Activated gamma-delta T cell treated with anti-CD3 and anti-CD28 coated beads, Interleukin-2, amount 50 U/mL, for 16 hours (primary cell): ENCODE data around the gene MDM1.

Source experiments
- DNase-seq: peaks from one replicate; pipeline ENCODE4 v3.0.0-alpha.2; 2020; ENCODE audit warnings: low read depth

The MDM1 gene

DNA sequence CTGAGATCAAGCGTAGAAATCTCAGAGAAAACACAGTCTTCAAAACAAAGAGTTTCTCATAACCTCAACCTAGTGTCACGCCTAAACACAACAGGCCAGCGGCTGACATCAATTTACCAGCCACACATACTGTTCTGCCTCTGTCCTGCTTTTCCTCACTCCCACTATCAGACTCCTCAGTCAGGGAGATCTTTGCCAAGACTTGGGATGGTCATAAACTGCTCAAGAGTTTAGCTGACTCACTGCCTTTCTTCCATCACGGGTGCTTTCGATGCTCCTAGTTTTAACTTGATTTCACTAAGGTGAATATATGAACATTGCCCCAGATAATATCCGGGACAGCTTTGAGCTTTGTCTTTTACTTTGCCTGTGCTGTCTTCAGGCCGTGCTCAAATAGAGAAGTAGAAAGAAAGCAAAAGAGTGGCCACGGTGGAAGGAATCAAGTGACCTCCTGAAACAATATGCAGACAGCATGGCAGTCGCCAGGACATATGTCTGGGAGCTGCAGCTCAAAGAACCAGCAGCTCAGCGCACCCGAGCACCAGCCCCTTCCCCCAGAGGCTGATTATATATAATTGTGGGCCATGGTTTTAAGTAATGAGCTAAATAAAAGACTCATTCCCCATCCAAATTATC, 12.1 kb downstream of the MDM1 start:
- no peak for DNase-seq

DNA sequence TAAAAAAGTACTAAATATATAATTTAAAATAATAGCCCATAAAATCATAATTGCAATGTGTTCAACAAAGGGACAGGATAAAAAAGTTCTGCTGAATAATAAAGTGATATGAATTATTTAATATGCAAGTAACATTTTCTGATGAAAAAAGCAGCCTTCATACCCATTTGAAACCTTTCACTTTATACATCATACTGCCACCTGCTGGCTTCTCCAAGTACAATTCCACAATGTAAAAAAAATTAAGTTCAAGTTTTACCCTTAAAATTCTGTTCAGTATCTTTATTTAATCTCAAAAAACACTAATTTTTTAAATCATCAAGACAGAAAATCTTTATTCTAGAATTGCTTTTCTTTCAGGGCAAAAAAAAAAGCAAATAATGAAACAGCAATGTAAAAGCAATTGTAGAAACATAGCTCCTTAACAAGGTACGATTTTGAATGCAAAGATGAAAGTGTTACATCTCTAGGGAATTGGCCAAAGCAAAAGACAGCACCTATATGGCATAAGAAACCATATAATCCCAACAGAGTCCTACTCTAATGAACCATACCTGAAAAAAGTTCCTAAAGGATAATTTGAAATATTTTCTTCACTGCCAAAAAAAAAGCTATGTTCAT, 15.0 kb downstream of the MDM1 start:
- DNase-seq = peak; percentile 40

DNA sequence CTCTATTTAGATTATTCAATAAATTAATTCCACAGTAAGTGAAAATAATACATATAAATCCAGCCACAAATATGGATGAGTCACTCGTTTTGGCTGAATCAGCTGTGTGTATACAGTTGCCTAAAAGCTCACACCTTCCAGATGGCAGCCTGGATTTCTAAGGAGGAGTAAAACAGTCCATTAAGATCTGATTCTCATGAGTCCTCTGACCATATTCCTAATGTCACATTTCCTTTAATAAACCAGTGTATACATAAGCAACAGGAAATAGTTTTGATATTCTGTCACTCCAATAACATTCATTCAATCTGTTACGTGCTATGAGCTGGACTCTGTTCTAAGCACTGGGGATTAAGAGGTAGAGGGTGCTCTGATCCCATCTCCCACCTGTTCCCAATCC, 21.8 kb downstream of the MDM1 start:
- DNase-seq = no peak

DNA sequence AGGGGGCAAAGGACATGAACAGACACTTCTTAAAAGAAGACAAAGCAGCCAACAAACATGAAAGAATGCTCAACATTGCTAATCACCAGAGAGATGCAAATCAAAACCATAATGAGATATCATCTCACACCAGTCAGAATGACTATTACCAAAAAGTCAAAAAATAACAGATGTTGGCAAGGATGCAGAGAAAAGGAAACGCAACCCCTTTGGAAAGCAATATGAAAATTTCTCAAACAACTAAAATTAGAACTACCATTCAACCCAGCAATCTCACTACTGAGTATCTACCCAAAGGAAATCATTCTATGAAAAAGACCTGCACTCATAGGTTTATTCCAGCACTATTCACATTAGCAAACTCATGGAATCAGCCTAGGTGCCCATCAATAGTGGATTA, 25.6 kb downstream of the MDM1 start:
- no peak for DNase-seq

DNA sequence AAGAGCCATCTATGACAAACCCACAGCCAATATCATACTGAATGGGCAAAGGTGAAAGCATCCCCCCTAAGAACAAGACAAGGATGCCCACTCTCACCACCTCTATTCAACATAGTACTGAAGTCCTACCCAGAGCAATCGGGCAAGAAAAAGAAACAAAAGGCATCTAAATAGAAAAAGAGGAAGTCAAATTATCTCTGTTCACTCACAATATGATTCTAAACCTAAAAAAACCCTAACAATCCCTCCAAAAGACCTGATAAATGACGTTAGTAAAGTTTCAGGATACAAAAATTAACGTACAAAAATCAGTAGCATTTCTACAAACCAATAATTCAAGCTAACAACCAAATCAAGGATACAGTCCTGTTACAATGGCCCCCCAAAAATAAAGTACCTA, 26.9 kb downstream of the MDM1 start:
- no peak for DNase-seq

DNA sequence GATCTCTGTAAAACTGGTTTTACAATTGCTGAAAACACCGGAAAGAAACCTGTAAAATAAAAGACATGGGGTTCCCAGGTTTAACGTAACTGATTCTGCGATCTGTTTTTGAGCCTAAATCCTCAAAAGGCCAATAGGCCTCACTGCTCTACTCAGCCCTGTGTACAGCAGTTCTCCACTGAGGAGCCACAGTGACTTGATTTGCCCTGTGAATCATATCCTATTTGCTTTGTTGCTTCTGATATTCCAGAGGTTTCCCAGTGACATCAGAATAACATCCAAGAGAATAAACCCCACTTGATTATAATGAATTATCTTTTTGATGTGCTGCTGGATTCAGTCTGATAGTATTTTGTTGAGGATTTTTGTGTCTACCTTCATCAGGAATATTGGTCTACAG, 27.5 kb downstream of the MDM1 start:
- no peak for DNase-seq

DNA sequence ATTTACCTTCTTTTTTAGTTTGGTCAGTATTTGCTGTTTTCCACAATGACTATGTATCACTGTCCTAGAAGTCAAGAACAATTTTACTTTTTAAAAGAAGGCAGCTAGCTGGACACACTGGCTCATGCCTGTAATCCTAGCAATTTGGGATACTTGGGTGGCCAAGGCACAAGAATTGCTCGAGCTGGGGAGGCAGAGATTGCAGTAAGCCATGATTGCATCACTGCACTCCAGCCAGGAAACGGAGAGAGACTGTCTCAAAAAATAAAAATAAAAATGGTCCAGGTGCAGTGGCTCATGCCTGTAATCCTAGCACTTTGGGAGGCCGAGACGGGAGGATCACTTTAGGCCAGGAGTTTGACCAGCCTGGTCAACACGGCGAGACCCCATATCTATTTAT, 28.3 kb downstream of the MDM1 start:
- DNase-seq = no peak

DNA sequence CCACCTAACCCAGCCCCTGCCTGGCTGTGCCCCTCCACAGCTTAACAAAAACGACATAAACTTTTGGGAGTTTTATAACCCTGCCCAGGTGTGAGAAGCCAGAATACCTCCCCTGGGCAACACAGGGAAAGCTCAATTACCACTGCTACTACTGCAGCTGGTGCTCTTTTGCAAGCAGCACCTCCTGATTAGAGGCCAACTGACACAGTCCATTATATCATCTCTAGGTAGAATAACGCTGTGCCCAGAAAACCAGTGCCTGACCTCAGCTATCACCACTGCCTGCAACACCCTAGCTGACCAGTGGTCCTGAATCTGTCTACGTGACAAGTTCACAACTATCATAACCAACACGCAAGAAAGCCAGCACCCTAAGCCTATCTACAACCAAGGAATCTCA, 34.2 kb downstream of the MDM1 start:
- no peak for DNase-seq

DNA sequence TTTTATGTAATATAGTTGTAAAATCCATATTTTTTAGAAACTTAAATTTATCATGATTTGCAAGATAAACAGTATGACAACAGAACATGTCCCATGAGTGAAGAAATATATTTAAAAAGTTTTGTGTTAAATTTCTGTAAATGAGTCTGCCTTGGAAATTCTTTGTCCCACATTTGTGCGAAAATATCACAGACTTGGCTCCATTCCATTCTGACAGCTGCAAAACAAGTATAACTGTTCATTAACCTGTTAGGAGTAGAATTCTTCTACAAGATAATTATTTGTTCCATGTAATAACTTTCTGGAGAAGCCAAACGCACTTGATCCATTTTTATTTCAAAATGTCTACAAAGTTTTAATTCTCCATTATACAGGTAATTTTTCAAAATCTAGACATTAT, 37.9 kb downstream of the MDM1 start:
- no peak for DNase-seq

DNA sequence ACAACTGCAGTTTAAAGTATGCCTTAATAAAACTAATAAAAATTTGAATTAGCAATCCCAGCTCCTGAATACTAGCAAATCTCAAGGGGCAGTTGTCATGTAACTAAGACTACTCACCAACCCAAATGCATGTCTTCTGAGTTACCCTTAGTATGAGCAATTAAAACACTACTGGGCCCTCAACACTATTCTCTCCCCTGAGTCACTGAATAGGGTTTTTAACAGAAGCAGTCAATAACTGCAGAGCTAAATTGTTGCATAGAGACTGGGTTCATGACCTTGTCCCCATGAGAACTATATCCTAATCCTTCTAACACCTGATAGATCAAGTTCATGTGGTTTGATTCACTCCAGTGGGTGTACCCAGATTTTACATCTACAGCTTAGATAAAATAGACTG, 38.8 kb downstream of the MDM1 start:
- DNase-seq = no peak

DNA sequence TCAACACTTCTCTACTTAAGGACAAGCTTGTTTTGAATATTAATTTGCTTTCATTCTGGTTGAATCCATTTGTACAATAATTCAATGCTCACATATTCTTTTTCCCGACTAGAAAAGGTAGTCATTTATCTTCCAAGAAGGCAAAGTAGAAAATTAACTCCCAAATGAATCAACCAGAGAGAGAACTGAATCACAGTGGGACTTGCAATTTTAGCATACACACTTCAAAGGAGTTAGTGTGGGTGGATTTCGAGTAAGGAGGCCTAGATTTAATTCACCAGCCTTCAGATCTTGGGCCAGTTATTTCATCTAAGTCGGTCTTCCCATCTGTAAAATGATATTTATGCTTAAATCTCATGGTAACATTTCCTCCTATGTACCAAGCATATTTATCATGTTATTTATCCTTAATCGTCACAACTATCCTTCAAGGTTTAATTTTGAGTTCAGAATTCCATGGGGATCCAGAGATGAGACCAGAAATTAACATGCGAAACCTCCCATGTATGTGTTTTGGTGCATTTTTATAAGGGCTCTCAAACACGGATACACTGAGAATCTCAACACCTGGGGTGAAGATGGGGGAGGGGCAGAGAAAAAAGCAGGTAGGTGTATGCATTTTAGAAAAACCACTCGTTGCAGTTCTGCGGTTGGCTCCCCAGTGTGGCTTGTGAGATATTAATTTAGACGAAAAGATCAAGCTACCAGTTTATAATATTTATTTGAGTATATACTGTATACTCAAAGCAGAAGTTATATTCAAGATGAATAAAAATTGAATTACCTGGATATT, 39.8 kb downstream of the MDM1 start:
- DNase-seq = no peak

DNA sequence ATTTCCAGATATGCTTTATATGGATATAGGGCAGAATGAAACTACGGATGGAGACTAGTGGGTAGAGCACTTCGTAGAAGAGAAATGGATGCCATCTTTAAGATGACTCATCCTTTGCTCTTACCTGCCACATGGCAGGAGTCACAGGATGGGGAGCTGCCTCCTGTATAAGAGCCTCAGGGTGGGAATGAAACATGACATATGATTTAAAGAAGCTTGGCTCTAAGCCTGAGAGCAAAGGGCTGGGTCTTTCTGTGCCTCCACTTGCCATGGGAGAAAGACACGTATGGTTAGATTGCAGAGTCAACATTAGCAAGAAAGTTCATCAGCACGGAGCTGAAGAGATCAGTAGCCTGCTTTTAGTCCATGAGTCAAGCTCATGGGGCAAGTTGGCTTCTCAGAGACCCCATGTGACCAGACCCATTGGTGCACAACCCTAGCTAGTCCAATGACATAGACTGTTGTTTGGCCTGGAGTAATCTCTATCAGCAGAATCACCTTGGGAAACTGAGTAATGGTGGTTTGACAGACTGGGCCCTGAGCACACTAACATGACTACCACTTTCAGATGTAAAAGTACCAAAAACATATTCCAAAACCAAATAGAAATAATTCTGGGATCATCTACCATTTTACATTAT, 40.6 kb downstream of the MDM1 start:
- no peak for DNase-seq

DNA sequence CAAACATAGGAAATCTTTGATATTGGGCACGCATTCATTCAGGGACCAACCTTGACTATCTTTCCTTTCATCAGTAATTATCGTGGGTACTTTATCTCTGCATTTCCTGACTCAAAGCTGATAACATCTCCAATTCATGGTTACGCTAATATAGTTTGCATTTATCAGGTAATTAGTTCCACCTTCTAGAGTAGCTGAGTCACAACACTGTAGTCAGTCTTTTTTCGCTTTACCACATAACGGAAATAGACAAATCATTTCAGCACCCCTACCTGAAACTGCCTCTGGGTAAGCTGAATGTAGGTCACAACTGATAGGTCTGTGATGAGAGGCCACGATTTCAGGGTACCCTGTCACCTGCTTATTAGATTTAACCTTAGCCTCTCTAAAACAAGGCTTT, 42.0 kb downstream of the MDM1 start:
- DNase-seq = peak; percentile 1

DNA sequence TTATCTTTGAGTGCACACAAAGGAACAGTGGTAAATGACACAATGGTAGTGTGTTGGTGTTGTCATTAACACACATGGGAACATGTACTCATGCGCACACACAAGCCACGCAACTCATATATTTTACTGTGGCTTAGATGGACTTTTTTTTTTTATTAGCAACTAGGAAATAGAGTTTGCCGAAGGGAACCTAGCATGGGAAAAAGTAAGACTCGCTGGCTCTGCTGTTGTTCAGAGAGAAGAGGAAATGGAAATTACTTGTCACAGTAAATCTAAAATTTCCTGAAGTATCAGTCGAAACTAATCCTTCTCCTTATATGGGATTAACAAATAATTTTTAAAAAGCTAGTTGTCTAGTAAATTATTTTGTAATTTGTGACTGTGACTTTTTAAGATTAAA, 45.1 kb downstream of the MDM1 start:
- no peak for DNase-seq

DNA sequence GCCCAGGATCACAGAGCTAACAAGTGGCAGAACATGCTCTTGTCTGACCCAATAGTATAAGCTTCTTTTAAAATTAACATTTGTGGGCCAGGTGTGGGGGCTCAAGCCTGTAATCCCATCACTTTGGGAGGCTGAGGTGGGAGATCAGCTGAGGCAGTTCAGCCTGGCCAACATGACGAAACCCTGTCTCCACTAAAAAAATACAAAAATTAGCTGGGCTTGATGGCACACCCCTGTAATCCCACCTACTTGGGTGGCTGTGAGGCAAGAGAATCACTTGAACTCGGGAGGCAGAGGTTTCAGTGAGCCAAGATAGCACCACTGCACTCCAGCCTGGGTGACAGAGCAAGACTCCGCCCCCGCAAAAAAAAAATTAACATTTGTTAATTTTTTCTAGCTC, 45.8 kb downstream of the MDM1 start:
- DNase-seq = no peak

DNA sequence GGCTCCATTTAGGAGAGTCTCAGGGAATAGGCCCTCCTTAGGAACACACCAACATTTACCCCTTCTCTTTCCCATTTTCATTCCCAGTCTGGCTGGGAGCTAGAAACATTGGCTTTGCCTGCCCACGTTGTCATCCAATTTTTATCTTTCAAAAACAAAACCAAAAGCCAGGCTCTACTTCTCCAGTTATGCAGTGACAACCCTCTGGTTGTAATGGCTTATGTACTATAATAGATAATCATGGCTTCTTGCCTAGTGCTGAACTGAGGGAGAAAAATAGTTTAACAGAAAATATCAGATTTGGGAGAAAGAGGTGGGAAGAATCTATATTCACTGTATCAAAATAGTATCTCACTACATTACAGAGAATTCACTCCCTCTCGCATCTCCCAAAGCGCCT, 46.6 kb downstream of the MDM1 start:
- no peak for DNase-seq

DNA sequence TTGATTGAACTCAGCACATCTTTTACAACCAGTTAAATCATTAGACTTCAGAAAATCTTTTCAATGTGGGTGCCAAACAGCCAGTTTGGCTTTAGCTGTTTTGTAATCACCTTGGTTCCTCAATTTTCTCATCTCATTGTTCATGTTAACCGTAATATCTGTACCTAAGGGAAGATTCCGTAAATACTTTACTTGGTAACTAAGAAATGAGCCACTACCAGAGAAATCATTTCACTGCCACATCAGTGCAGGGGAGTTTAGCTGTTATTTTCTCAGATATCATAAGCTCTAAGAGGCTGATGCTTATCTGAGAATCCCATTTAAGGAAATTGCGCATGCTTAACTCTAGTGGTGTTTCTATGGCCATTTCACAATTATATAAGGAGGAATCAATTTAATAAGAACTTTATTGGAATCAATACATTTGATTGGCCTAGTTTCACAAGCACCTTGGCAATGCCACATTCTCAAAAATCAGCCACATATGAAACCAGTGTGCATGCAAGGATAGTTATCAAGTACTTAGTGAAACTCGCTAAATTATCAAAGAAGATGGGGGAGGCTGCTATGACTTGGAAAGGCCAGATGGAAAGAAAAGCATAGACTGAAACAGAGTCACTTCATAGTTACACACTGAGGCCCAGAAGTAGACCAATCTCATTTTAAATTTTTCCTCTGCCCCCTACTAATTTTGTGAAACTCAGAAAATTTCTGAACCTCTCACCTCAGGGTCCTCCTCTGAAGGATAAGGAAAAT, 50.7 kb downstream of the MDM1 start:
- no peak for DNase-seq

DNA sequence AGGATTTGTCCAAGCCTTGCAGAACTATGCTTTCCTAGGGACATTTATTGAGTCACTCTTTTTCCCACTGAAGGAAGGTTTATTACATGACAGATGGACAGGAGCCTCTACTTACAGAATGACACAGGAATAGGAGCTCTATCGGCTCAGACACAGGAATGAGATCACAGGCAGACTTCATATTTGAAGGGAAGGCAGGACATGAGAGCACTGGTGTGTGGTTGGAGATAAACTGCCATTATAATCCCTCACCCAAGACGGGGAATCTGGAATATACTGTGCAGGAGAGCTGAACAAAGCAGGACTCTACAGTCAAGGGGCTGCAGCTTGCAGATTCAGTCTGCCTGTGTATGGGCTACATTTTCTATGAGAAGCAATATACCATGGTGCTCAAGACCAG, 51.9 kb downstream of the MDM1 start:
- no peak for DNase-seq

DNA sequence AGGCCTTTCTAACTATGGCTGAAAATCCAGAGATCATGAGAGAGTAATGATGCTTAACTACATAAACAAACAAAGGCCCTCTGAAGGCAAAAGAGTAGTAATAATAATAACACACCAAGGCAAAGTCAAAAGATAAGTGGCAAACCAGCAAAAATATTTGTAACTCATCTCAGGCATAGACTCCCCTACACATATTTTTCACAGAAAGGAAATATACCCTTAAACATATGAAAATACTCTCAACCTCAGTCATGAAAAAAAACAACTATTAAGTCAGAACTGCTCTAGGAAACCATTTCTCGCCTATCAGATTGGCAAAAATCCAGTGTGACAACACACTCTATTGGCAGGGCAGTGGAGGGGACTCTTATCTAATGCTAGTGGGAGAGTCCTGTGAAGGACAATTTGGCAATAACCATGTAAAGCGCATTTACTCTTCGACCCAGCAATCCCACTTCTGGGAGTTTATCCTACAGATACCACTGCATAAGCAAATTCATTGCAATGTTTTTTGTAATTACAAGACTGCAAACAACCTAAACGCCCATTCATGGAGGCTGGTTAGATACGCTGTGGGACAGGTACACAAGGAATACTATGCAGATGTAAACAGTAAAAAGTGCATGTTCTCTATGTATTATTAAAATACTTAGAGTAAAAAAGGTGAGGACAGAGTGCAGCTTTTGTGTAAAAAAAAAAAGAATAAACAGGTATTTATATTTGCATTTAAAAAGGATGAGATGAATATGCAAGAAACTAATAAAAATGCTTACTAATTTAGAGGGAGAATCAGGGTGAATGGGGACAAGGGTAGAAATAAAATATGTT, 52.7 kb downstream of the MDM1 start:
- DNase-seq = no peak

DNA sequence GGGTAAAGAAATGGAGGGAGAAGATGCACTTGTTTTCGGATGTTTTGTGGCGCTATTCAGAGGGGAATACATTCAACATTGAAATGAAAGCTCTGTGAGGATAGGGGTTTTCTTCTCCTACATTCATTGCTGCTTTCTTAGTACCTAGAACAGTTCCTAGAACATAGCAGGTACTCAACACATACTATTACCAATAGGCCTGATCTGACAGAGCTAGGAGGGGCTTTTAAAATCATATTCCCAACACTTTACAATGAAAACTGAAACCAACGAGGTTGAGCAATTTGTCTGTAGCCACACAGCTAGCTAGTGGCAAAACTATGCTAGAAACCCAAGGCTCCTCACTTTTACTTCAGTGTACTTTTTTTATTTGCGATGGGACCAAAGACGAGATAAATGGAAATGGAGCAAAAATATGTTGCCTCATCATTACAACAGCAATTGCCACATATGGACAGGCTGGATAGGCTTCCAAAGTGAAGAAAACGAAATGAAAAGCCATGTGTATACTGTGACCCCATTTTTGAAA, 55.7 kb downstream of the MDM1 start:
- no peak for DNase-seq

DNA sequence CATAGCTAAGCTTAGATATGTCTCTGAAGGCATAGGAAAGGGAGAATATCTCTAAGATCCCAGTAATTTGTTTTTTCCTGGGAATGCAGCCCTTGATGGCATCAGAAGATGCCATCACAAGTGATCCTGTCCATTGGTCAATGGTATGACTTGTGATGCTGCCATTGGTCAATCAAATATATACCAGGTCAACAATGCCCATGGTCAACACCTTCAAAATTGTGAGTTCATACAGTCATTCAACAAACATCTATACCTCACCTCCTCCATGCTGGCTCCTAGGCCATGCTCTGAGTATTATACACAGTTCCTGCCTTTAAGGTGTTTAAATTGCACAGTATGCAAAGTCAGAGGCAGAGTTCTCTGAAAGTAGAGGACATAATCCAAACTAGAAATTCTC, 59.4 kb downstream of the MDM1 start:
- DNase-seq = no peak
